ENCODE data around the gene CDH4.

DNA sequence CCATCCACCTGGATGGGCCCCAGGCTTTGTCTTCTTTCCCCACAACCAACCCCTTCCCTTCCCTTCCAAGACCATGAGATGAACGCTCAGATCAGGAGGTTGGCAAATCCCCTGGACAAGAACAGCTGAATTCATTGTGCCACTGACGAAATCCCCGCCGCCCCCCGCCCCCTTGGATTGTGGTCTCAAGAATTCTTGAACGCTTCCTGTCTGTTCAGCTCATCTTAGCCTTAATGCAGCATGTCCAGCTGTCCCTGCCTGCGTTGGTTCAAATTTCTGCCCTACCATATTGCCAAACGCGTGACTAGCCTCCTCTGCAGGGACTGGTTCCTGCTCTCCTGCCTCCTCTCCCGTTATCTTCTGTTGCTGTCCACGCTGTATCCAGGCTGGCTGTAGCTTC lies 133.2 kb downstream of the CDH4 start:
- TF ChIP-seq CBX5 (CRISPR knock-in tag; IDR thresholded peaks at IDR 0.05; ENCODE audit: borderline replicate concordance): no peak
- TF ChIP-seq, protein P1, sequence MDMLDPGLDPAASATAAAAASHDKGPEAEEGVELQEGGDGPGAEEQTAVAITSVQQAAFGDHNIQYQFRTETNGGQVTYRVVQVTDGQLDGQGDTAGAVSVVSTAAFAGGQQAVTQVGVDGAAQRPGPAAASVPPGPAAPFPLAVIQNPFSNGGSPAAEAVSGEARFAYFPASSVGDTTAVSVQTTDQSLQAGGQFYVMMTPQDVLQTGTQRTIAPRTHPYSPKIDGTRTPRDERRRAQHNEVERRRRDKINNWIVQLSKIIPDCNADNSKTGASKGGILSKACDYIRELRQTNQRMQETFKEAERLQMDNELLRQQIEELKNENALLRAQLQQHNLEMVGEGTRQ (IDR thresholded peaks at IDR 0.05; ENCODE audit: low read depth, low read length): no peak
- TF ChIP-seq, protein P1 (CRISPR knock-in tag; IDR thresholded peaks at IDR 0.05; ENCODE audit: borderline replicate concordance): no peak
- TF ChIP-seq RELA (CRISPR knock-in tag; IDR thresholded peaks at IDR 0.05): no peak
- TF ChIP-seq, protein P2, sequence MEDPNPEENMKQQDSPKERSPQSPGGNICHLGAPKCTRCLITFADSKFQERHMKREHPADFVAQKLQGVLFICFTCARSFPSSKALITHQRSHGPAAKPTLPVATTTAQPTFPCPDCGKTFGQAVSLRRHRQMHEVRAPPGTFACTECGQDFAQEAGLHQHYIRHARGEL (CRISPR knock-in tag; IDR thresholded peaks at IDR 0.05): no peak
- TF ChIP-seq RBM39 (IDR thresholded peaks at IDR 0.05; ENCODE audit: low read depth, low read length, poor library complexity, severe bottlenecking): no peak
- TF ChIP-seq MIER3 (CRISPR knock-in tag; IDR thresholded peaks at IDR 0.05; ENCODE audit: borderline replicate concordance): no peak
- no peak for TF ChIP-seq ZSCAN30 (CRISPR knock-in tag; IDR thresholded peaks at IDR 0.05)
- no peak for TF ChIP-seq SP140L (CRISPR knock-in tag; IDR thresholded peaks at IDR 0.05; ENCODE audit: borderline replicate concordance)
- TF ChIP-seq, protein P3, sequence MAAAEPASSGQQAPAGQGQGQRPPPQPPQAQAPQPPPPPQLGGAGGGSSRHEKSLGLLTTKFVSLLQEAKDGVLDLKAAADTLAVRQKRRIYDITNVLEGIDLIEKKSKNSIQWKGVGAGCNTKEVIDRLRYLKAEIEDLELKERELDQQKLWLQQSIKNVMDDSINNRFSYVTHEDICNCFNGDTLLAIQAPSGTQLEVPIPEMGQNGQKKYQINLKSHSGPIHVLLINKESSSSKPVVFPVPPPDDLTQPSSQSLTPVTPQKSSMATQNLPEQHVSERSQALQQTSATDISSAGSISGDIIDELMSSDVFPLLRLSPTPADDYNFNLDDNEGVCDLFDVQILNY (CRISPR knock-in tag; conservative IDR thresholded peaks at IDR 0.05): no peak
- no peak for TF ChIP-seq POLR2AphosphoS5 (IDR thresholded peaks at IDR 0.05; ENCODE audit: low read depth, low read length)
- no peak for TF ChIP-seq ZNF660 (CRISPR knock-in tag; IDR thresholded peaks at IDR 0.05; ENCODE audit: borderline replicate concordance, low read depth)
- no peak for TF ChIP-seq TAF1 (CRISPR knock-in tag; IDR thresholded peaks at IDR 0.05)
- TF ChIP-seq, protein P4, sequence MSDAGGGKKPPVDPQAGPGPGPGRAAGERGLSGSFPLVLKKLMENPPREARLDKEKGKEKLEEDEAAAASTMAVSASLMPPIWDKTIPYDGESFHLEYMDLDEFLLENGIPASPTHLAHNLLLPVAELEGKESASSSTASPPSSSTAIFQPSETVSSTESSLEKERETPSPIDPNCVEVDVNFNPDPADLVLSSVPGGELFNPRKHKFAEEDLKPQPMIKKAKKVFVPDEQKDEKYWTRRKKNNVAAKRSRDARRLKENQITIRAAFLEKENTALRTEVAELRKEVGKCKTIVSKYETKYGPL (CRISPR knock-in tag; IDR thresholded peaks at IDR 0.05): no peak

Measured in HepG2 (cell line).